Prostate gland (tissue), 2 donors: ENCODE measurements around the gene RNU6-8.

ENCODE experiments used
- POLR2A ChIP-seq: fragments of 450-650 bp; IDR thresholded peaks from one replicate; pipeline ENCODE4 v1.6.1; 2016; ENCODE audit warnings: antibody characterized with exemption, mild to moderate bottlenecking
- POLR2AphosphoS5 ChIP-seq: sonication (generic); formaldehyde crosslinking; IDR thresholded peaks from one replicate; pipeline ENCODE4 v1.6.1; 2017; ENCODE audit warnings: antibody characterized with exemption
- TF ChIP-seq, protein P1 (sequence below), 4 experiments: fragments of 200-600 bp in 2 of 4; fragments of 450-650 bp in 2 of 4; sonication (generic) in 2 of 4; IDR thresholded peaks; 1 replicate in 3 of 4; 2 replicates in 1 of 4; pipeline ENCODE4 v1.5.1; 2016 to 2019; ENCODE audit warnings: antibody characterized with exemption in 4 of 4, mild to moderate bottlenecking in 2 of 4, moderate library complexity in 2 of 4

DNA sequence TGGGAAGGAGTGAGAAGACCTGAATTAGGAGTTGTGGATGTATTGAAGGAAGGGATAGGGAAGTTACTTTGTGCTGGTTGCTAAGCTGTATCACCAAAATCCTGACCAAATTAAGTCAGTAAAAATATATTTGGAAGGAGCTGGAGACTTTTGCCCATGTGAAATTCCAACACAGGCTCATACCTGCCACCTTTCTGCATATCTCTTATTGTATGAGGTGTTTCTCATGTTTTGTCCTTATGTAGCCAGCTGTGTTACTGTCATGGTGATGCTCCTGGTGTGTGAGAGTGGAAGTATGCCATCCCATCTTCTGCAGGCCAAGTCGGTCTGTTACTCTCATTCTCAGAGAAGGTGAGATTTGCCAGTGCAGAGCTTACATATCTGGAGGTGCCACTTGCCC is 29.4 kb upstream of the RNU6-8 start:
- TF ChIP-seq, protein P1, sequence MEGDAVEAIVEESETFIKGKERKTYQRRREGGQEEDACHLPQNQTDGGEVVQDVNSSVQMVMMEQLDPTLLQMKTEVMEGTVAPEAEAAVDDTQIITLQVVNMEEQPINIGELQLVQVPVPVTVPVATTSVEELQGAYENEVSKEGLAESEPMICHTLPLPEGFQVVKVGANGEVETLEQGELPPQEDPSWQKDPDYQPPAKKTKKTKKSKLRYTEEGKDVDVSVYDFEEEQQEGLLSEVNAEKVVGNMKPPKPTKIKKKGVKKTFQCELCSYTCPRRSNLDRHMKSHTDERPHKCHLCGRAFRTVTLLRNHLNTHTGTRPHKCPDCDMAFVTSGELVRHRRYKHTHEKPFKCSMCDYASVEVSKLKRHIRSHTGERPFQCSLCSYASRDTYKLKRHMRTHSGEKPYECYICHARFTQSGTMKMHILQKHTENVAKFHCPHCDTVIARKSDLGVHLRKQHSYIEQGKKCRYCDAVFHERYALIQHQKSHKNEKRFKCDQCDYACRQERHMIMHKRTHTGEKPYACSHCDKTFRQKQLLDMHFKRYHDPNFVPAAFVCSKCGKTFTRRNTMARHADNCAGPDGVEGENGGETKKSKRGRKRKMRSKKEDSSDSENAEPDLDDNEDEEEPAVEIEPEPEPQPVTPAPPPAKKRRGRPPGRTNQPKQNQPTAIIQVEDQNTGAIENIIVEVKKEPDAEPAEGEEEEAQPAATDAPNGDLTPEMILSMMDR (IDR thresholded peaks at IDR 0.05), result no peak
- TF ChIP-seq POLR2A (no peak), POLR2AphosphoS5 (no peak)
